ENCODE measurements around the gene RIOK2. TPM values are rescaled to one million over a fixed set of nuclear protein-coding genes. Genes with fewer than 3 reads are reported as not detected.
"Not testable (repeated sequence)": the region's sequence is repeated elsewhere in the genome, so short reads cannot be mapped to it uniquely, and the experiment has no call there.

RIOK2 gene
- total and polyA plus RNA-seq, 9 of the 15 experiments (the other 6 are each of a cell fraction or from before 2014, with no cell fraction given), result 22.9 to 97.6 (median 47.8) TPM

GRCh38 chr5:97141539-97141938 lies 41.5 kb downstream of the RIOK2 start (continued):
- TF ChIP-seq, protein P1, sequence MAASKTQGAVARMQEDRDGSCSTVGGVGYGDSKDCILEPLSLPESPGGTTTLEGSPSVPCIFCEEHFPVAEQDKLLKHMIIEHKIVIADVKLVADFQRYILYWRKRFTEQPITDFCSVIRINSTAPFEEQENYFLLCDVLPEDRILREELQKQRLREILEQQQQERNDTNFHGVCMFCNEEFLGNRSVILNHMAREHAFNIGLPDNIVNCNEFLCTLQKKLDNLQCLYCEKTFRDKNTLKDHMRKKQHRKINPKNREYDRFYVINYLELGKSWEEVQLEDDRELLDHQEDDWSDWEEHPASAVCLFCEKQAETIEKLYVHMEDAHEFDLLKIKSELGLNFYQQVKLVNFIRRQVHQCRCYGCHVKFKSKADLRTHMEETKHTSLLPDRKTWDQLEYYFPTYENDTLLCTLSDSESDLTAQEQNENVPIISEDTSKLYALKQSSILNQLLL (CRISPR knock-in tag; IDR thresholded peaks at IDR 0.05; ENCODE audit: borderline replicate concordance), result no peak

DNA sequence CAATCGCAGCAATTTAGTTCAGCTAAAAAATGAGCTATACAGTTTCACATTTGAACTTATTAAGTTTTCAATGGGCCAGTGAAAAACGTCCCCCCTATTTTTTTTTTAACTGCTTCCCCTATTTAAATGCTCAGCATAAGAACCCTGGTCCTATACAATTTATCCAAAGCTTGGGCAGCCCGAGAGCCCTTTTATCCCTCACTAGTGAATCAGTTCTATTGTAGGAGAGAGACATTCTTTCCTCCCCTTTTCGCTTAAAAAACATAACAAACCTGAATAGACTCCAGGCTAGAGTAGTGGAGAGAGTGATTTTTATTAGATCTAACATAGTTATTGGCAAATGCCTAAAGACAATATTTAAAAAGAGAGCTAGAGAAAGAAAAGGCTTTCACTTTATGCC lies 42.0 kb downstream of the RIOK2 start:
- DNase-seq (ENCODE audit: extremely low read depth in 1 of 4, low spot score in 3 of 4) (no peak), ATAC-seq (no peak), FAIRE-seq (no peak)
- Histone ChIP-seq H4K20me1 (replicated peaks; ENCODE audit: control insufficient read depth, insufficient read depth, low read length) (no peaks in the 10 kb centered on the region), H3K79me2 (ENCODE audit: control insufficient read depth, insufficient read depth, low read length) (no peaks in the 10 kb centered on the region), H3K9ac (ENCODE audit: insufficient read depth in 1 of 2, low read depth in 2 of 2, low read length in 2 of 2) (no peak overlapping the region), H2AFZ (ENCODE audit: low read depth, low read length) (no peak overlapping the region), H3K9me3 (replicated peaks; ENCODE audit: control insufficient read depth, insufficient read depth, low read depth, low read length) (no peaks in the 10 kb centered on the region), H3K36me3 (ENCODE audit: control insufficient read depth, insufficient read depth, low read length) (no peaks in the 10 kb centered on the region), H3K9me1 (ENCODE audit: control insufficient read depth, insufficient read depth, low read length) (no peaks in the 10 kb centered on the region), H3K27me3 (ENCODE audit: control insufficient read depth in 2 of 2, insufficient read depth in 2 of 2, low read length in 2 of 2) (no peaks in the 10 kb centered on the region), H3K4me3 (no peak overlapping the region), H3K27ac (ENCODE audit: extremely low read depth, low read depth, low read length) (no peak overlapping the region), H3K4me1 (replicated peaks in 1 of 2; ENCODE audit: control insufficient read depth in 2 of 2, insufficient read depth in 2 of 2, low read length in 2 of 2) (no peaks in the 10 kb centered on the region), H3K4me2 (ENCODE audit: insufficient read depth, low read length) (no peak overlapping the region)
- no TSS peak for BruUV-seq (replicated peaks)
- 27% methylated on average over 4 of the region's 4 CpGs for WGBS (ENCODE audit: insufficient coverage, low coverage, missing lambda C conversion rate)
- intact Hi-C loops (cut with micrococcal nuclease), result loop anchor here (5.0 kb wide), 2 partner anchors 79 to 529 kb away; no protein-coding TSS in a partner anchor
- in situ Hi-C loops (cut with MboI), result no loop called here
- no peak for TF ChIP-seq NUFIP1 (IDR thresholded peaks at IDR 0.05; ENCODE audit: partially characterized antibody)
- TF ChIP-seq TCFL5 (CRISPR knock-in tag; conservative IDR thresholded peaks at IDR 0.05), result no peak
- POLR2A ChIA-PET, result interaction anchor here (1.3 to 1.8 kb wide), 2 partner anchors 51 to 272 kb away, joined by 3 to 4 read pairs; no protein-coding TSS in a partner anchor
- CTCF ChIA-PET (ENCODE audit: low intra/inter-chr PET ratio), result no interaction called here

DNA sequence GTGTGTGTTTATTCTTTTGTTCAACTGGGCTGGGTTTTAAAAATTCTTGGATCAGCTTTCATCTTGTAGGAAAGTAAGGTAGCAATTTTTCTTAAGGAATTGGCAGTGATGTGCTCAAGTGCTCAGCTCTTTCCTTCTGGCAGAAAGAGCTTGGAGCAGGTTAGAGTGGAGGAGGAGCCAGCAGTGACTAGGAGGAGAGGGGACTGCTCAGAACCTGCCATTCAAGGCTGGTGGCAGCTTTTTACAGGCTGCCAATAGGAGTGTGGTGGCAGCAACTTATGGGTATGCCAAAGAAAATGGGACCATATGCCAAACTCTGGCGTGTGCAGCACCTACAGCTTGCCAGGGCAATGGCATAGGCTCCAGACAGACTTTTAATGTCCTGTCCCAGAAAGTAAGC lies 42.8 kb downstream of the RIOK2 start:
- H4K20me1 ChIP-seq (replicated peaks; ENCODE audit: control insufficient read depth, insufficient read depth, low read length); POLR2A ChIA-PET; H3K27ac ChIP-seq (ENCODE audit: extremely low read depth, low read depth, low read length); H3K9me3 ChIP-seq (replicated peaks; ENCODE audit: control insufficient read depth, insufficient read depth, low read depth, low read length); BruUV-seq (replicated peaks); H2AFZ ChIP-seq (ENCODE audit: low read depth, low read length); FAIRE-seq; CTCF ChIA-PET (ENCODE audit: low intra/inter-chr PET ratio); H3K79me2 ChIP-seq (ENCODE audit: control insufficient read depth, insufficient read depth, low read length); H3K4me3 ChIP-seq; in situ Hi-C loops (cut with MboI); H3K27me3 ChIP-seq (ENCODE audit: control insufficient read depth in 2 of 2, insufficient read depth in 2 of 2, low read length in 2 of 2); H3K36me3 ChIP-seq (ENCODE audit: control insufficient read depth, insufficient read depth, low read length); H3K9me1 ChIP-seq (ENCODE audit: control insufficient read depth, insufficient read depth, low read length); DNase-seq (ENCODE audit: extremely low read depth in 1 of 4, low spot score in 3 of 4); H3K4me2 ChIP-seq (ENCODE audit: insufficient read depth, low read length); H3K9ac ChIP-seq (ENCODE audit: insufficient read depth in 1 of 2, low read depth in 2 of 2, low read length in 2 of 2); H3K4me1 ChIP-seq (replicated peaks in 1 of 2; ENCODE audit: control insufficient read depth in 2 of 2, insufficient read depth in 2 of 2, low read length in 2 of 2): not testable (repeated sequence)
- WGBS (ENCODE audit: insufficient coverage, low coverage, missing lambda C conversion rate), result 17% methylated on average over 1 of the region's 1 CpG
- intact Hi-C loops (cut with micrococcal nuclease), result loop anchor here (5.0 kb wide), 2 partner anchors 78 to 528 kb away; no protein-coding TSS in a partner anchor
- peak; percentile 33; the same call in 1 of the 3 replicates for ATAC-seq

All from K562 (cell line).